Naive B cell (primary cell): ENCODE measurements around the gene ABCG2. TPM values are rescaled to one million over a fixed set of nuclear protein-coding genes. Genes with fewer than 3 reads are reported as not detected.

Experiments used
- ATAC-seq, 2 donors: fragments of 150-1000 bp; cut with Tn5 transposase; 2 replicates each; pipeline ENCODE4 v1.10.0; 2021; ENCODE audit warnings: low read depth in 2 of 2, mild to moderate bottlenecking in 2 of 2, moderate library complexity in 2 of 2
- DNase-seq: peaks from one replicate; pipeline ENCODE4 v3.0.0; 2022
- H3K27ac Mint-ChIP-seq, 6 donors: one replicate each; pipeline ENCODE4 v1.8.0; 2020 to 2022; ENCODE audit warnings: mild to moderate bottlenecking in 6 of 6, mixed read lengths in 6 of 6, moderate library complexity in 5 of 6, inconsistent platforms in 2 of 6
- H3K27me3 Mint-ChIP-seq, 3 donors: one replicate each; pipeline ENCODE4 v1.8.0; 2021 to 2022; ENCODE audit warnings: mixed read lengths in 3 of 3, mild to moderate bottlenecking in 1 of 3
- H3K36me3 Mint-ChIP-seq, 2 donors: one replicate each; pipeline ENCODE4 v1.8.0; 2020 to 2022; ENCODE audit warnings: mixed read lengths in 2 of 2, inconsistent platforms in 1 of 2, mild to moderate bottlenecking in 1 of 2
- H3K4me1 Mint-ChIP-seq, 3 donors: one replicate each; pipeline ENCODE4 v1.8.0; 2020 to 2022; ENCODE audit warnings: mixed read lengths in 3 of 3, inconsistent platforms in 1 of 3, mild to moderate bottlenecking in 1 of 3, moderate library complexity in 1 of 3
- H3K4me3 Mint-ChIP-seq, 8 donors: one replicate each; pipeline ENCODE4 v1.8.0; 2020 to 2022; ENCODE audit warnings: mild to moderate bottlenecking in 8 of 8, mixed read lengths in 8 of 8, moderate library complexity in 8 of 8, inconsistent platforms in 2 of 8
- H3K9me3 Mint-ChIP-seq, 7 donors: one replicate each; pipeline ENCODE4 v1.8.0; 2020 to 2022; ENCODE audit warnings: mixed read lengths in 7 of 7, mild to moderate bottlenecking in 5 of 7, inconsistent platforms in 2 of 7, moderate library complexity in 1 of 7
- polyA plus RNA-seq, 6 donors: library from polyadenylated mRNA; unstranded; fragments of 300-500 nt; fragmentation: Illumina TruSeq; gene quantifications; one replicate each; pipeline ENCODE4 v1.2.3, GENCODE V29; 2021; ENCODE audit warnings: low read depth in 6 of 6

ABCG2 gene
- polyA plus RNA-seq, 6 donors from 2014 or later: 0.20 to 1.1 (median 0.49) TPM; not detected in 1

DNA sequence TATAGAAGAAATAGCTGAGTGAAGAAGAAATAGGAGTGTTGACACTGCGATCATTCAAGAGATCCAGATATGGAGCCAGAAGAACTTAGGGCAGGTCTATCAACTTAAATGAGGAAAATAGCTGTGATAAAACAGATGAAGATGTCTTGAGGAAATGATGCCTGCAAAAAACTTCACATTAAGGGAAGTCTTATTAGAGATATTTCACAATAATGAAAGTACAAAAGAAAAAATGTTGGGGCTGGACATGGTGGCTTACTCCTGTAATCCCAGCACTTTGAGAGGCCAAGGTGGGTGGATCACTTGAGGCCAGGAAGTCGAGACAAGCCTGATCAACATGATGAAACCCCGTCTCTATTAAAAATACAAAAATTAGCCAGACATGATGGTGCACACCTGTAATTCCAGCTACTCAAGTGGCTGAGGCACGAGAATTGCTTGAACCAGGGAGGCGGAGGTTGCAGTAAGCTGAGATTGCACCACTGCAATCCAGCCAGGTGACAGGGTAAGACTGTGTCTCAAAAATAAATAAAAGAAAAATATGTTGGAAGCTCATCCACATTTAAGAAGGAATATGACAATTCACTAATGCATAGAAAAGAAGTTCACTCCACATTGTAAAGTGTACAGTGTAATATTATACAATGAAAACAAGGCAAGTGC lies 94.7 kb downstream of the ABCG2 start:
- no peak overlapping the region for H3K4me3 Mint-ChIP-seq
- H3K27ac Mint-ChIP-seq: peak overlapping the region in 2 of 6 donors; percentile 1 to 24
- peaks cover 0 to 12% (median 5%) of the 10 kb centered on the region in 7 donors for H3K9me3 Mint-ChIP-seq
- DNase-seq (no peak), ATAC-seq (no peak)
- no peaks in the 10 kb centered on the region for H3K27me3 Mint-ChIP-seq
- no peaks in the 10 kb centered on the region for H3K4me1 Mint-ChIP-seq
- peaks cover 6 to 10% of the 10 kb centered on the region in 2 donors for H3K36me3 Mint-ChIP-seq

DNA sequence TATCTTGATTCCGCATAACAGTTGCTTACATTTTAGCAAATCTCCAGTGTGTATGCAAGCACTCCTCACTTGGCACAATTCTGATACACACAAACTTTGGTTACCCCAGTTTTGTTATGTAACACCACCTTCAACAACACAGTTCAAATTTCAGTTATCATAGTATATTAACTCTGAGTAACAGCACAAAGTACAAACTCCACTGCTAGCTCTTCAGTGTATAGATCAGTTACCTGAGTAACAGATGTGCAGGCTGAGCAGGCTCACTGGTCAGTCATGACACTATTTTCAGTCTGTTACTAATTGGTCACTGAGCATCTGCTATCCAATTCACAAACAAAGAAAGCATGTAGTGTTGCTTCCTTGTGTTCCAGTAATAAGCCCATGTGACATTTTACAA lies 95.6 kb downstream of the ABCG2 start:
- no peak for DNase-seq
- Mint-ChIP-seq H3K27ac (peak overlapping the region in 2 of 6 donors; percentile 1 to 24), H3K4me3 (no peak overlapping the region), H3K36me3 (peaks cover 4 to 6% of the 10 kb centered on the region in 2 donors), H3K9me3 (peaks cover 0 to 6% (median 2%) of the 10 kb centered on the region in 7 donors), H3K4me1 (no peaks in the 10 kb centered on the region), H3K27me3 (no peaks in the 10 kb centered on the region)
- ATAC-seq: no peak

DNA sequence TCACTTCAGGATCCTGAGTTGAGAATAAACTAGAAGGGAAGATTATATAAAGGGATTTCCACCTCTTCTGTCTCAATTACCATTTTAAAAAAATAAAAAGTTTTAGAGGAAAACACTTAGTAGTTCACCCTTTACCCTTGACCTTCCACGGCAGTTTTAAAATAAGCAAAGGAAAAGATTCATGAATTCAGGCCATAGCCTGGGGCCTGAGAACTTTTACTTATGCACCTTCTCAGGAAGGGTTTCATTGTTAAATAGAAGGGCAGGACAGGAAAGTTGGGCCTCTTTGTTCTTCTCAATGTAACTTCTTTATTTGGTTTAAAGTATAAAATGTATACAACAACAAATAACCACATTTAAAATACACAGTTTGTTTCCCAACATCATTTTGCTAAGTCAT lies 96.1 kb downstream of the ABCG2 start:
- ATAC-seq (no peak), DNase-seq (no peak)
- Mint-ChIP-seq H3K27me3 (no peaks in the 10 kb centered on the region), H3K36me3 (peaks cover 0 to under 1% of the 10 kb centered on the region in 2 donors), H3K9me3 (peaks cover 0 to under 1% (median 0%) of the 10 kb centered on the region in 7 donors), H3K4me3 (no peak overlapping the region), H3K27ac (no peak overlapping the region), H3K4me1 (no peaks in the 10 kb centered on the region)

DNA sequence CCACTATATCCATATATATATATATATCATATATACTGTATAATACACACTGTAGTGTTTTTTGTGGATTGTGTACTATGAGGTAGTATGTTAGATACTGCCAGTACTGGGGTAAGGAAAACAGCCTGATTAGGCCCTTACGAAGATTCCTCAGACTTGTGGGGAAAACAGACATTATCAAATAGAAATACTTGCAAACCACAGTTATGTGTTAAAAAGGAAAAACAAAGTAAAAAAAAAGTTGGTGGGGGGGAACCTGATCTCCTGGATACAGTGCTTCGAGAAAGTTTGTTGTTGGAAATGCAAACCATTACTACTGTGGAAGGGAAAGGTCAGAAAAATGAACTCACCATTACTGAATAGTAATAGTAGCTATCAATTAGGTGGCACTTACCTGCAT lies 98.0 kb downstream of the ABCG2 start:
- Mint-ChIP-seq H3K4me3 (no peak overlapping the region), H3K27me3 (no peaks in the 10 kb centered on the region), H3K4me1 (no peaks in the 10 kb centered on the region), H3K36me3 (peaks cover 0 to 5% of the 10 kb centered on the region in 2 donors), H3K9me3 (no peaks in the 10 kb centered on the region), H3K27ac (no peak overlapping the region)
- DNase-seq (no peak), ATAC-seq (no peak)

DNA sequence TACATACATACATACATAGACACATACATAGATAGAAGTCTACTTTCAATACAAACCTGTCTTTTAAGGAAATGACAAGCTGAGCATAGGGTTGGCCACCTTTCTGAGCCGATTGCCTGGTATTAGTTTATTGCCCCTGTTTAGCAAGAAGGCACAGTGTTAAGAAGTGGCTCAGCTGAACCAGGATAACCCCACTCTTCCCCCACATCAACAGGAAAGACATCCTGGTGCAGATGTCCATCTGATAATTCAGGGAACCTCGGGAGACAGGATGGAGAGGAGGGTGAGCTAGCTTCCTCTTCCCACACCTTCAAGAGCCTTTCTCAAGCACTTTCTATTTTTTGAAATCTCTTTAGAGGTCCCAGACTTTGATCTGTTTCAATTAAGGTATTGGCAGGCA lies 98.7 kb downstream of the ABCG2 start:
- H3K27me3 Mint-ChIP-seq: no peaks in the 10 kb centered on the region
- DNase-seq (no peak), ATAC-seq (no peak)
- no peak overlapping the region for H3K27ac Mint-ChIP-seq
- H3K36me3 Mint-ChIP-seq: peaks cover 0 to 5% of the 10 kb centered on the region in 2 donors
- no peaks in the 10 kb centered on the region for H3K9me3 Mint-ChIP-seq
- no peak overlapping the region for H3K4me3 Mint-ChIP-seq
- no peaks in the 10 kb centered on the region for H3K4me1 Mint-ChIP-seq

DNA sequence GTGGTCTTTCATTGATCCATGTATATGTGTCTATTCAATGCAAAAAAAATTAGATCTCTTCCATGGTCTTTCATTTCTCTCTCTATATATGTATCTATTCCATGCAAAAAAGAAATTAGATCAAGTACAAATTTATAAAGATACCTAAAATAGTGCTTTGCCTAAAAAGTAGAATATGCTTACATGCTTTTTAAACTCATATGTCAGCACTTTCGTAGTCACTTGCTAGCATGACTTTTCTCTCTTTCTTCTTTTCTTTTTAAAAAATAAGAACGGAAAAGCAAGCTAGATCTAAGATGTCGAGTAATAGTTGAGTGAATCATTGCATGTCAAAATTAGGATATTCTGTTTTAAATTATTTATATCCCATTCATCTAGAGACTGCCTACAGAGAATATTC lies 100.1 kb downstream of the ABCG2 start:
- H3K9me3 Mint-ChIP-seq: no peaks in the 10 kb centered on the region
- H3K4me3 Mint-ChIP-seq: no peak overlapping the region
- no peak overlapping the region for H3K27ac Mint-ChIP-seq
- no peaks in the 10 kb centered on the region for H3K27me3 Mint-ChIP-seq
- DNase-seq (no peak), ATAC-seq (no peak)
- H3K36me3 Mint-ChIP-seq: peaks cover 0 to 5% of the 10 kb centered on the region in 2 donors
- no peaks in the 10 kb centered on the region for H3K4me1 Mint-ChIP-seq

DNA sequence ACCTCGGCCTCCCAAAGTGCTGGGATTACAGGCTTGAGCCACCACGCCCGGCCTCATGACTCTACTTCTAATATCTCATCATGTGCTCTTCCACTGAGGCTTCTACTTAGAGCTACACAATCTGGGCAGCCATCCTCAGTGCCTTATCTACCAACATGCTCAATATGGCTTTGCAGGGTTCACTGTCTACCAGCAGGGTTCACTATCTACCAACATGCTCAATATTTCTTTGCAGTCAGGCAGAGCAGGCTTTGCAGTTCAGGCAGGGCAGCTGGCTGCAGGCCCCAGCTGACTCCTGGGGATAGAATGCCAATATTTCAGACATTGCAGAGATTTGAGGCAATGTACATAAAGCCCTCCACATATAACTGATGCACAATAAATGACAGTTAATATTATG lies 103.5 kb downstream of the ABCG2 start:
- no peak overlapping the region for H3K4me3 Mint-ChIP-seq
- H3K36me3 Mint-ChIP-seq: peaks cover 0 to 5% of the 10 kb centered on the region in 2 donors
- no peaks in the 10 kb centered on the region for H3K9me3 Mint-ChIP-seq
- DNase-seq (no peak), ATAC-seq (no peak)
- no peaks in the 10 kb centered on the region for H3K27me3 Mint-ChIP-seq
- no peaks in the 10 kb centered on the region for H3K4me1 Mint-ChIP-seq
- H3K27ac Mint-ChIP-seq: no peak overlapping the region

DNA sequence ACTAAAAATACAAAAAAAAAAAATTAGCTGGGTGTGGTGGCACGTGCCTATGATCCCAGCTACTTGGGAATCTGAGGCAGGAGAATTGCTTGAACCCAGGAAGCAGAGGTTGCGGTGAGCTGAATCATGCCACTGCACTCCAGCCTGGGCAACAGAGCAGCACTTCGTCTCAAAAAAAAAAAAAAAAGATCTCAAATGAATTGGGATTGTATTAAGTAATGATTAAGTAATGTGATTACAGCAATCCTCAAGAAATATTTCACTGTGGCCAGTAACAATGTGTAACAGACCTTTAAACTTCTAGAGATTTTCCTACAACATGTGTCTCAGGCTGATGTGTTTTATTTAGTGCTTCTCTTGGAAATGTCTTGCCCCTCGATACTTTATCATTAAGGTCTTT lies 104.2 kb downstream of the ABCG2 start:
- no peaks in the 10 kb centered on the region for H3K27me3 Mint-ChIP-seq
- ATAC-seq: no peak
- peaks cover 0 to 5% of the 10 kb centered on the region in 2 donors for H3K36me3 Mint-ChIP-seq

DNA sequence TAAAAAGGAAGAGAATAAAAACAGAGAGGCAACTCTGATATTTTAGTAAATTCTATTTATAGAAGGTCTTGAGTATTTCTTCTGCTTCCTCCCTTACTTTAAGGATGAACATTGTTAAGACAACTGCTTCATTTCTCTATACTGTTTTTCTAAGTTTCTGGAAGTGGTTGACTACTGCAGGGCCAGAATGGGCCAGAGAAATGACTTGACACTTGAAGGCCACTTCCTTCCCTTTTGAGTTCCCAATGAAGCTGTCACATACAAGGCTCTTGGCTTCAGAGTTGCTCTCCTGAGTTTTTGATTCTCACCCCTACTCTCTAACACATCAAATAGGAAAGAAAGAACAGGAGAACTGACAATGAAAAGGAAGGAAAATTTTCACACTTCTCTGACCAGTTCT lies 113.4 kb downstream of the ABCG2 start:
- no peaks in the 10 kb centered on the region for H3K27me3 Mint-ChIP-seq
- no peak overlapping the region for H3K4me3 Mint-ChIP-seq
- no peaks in the 10 kb centered on the region for H3K4me1 Mint-ChIP-seq

More for the DNA sequence above, 104.2 kb downstream of the ABCG2 start:
- Mint-ChIP-seq H3K27ac (no peak overlapping the region), H3K4me1 (no peaks in the 10 kb centered on the region), H3K4me3 (no peak overlapping the region), H3K9me3 (no peaks in the 10 kb centered on the region)
- no peak for DNase-seq

DNA sequence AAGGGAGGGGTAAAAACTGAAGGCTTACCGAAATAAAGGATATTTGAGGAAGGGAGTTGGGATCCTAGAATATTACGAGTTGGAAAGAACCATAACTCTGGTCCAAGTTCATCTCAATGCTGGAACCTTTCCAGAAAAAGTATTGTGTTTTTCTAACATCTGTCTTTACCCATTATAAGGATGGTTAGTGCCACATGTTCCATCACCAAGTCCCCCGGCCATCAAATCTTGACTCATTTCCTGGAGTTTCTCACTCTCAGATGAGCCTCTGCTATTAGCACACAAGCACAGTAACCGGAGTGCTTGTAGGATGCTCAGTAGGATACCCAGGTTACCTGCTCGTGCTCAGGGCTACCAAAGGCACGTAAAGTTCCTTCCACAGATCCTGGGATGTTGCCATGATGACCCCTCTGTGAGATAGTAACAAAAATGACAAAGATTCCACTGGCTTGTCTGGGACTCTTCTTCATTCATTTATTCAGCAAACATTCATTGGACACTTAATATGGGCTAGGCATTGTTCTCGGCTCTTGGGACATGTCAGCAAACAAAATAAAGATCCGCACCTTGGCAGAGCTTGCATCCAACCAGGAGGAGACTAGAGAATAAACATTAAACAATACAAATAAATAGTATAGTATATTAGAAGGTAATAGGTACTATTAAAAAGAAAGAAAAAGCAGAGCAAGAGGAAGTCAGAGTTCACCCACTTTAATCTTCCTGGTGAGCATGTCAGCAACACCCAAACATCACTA lies 114.7 kb downstream of the ABCG2 start:
- H3K4me1 Mint-ChIP-seq: no peaks in the 10 kb centered on the region
- DNase-seq (no peak), ATAC-seq (no peak)
- no peaks in the 10 kb centered on the region for H3K27me3 Mint-ChIP-seq
- no peak overlapping the region for H3K27ac Mint-ChIP-seq
- peaks cover 0 to 7% of the 10 kb centered on the region in 2 donors for H3K36me3 Mint-ChIP-seq
- no peak overlapping the region for H3K4me3 Mint-ChIP-seq
- H3K9me3 Mint-ChIP-seq: no peaks in the 10 kb centered on the region

More for the DNA sequence above, 113.4 kb downstream of the ABCG2 start:
- H3K36me3 Mint-ChIP-seq: peaks cover 0 to 7% of the 10 kb centered on the region in 2 donors
- H3K9me3 Mint-ChIP-seq: no peaks in the 10 kb centered on the region
- ATAC-seq (no peak), DNase-seq (no peak)
- no peak overlapping the region for H3K27ac Mint-ChIP-seq

DNA sequence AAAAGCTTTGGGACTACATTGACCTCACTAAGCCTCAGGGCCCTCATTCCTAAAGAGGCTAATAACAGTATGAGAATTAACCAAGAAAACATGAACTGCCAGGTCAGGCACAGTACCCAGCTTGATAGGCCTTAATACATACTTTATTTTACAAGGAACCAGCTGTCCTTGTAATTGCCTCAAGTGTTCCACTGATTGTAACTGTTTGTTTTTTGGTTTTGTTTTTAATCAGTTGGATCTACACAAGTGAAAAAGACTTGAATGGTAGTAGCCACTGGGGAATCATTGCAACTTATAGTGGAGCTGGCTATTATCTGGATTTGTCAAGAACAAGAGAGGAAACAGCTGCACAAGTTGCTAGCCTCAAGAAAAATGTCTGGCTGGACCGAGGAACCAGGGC lies 115.4 kb downstream of the ABCG2 start:
- no peak overlapping the region for H3K27ac Mint-ChIP-seq
- H3K27me3 Mint-ChIP-seq: no peaks in the 10 kb centered on the region
- ATAC-seq: no peak
- no peaks in the 10 kb centered on the region for H3K4me1 Mint-ChIP-seq
- DNase-seq: no peak
- H3K4me3 Mint-ChIP-seq: no peak overlapping the region
- H3K9me3 Mint-ChIP-seq: no peaks in the 10 kb centered on the region
- peaks cover 0 to 7% of the 10 kb centered on the region in 2 donors for H3K36me3 Mint-ChIP-seq

DNA sequence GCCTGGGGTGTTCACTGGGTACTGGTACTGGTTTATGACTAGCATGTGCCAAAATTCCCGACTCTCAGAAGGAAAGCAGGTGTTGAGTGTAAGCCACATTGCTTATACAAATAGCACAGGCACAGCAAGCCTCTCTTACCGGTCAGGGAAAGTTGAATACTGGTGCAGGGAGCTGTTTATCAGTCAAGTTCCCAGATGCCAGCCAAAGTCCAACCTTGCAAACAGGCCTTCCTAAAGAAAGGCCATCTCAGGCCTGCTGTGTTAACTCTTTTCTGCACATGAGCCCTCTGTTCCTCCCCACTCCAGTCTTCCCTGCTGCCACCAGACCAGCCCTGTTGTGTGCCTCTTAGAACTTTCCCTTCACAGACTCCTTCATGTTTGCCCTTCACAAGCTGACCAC lies 116.8 kb downstream of the ABCG2 start:
- Mint-ChIP-seq H3K4me1 (no peaks in the 10 kb centered on the region), H3K27me3 (no peaks in the 10 kb centered on the region), H3K36me3 (peaks cover 0 to 3% of the 10 kb centered on the region in 2 donors), H3K27ac (no peak overlapping the region), H3K4me3 (no peak overlapping the region), H3K9me3 (no peaks in the 10 kb centered on the region)
- ATAC-seq: no peak
- DNase-seq: no peak

DNA sequence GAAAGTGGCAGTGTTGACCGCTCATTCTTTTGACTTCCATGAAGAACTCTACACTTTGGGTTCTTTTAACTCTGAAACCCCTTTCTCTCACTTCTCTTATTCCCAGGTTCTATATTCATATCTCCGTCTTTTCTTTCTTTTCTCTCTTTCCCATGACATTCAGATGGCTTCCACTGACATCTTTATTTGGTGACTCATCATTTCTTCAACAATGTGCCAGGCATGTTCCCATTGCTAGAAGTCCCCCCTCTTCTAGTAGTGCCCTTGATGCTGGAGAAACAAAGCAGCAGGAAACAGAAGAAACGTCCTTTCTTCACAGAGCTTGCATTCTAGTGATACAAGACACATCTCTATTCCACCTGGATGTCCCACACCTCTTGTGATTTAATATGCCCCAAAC lies 117.7 kb downstream of the ABCG2 start:
- Mint-ChIP-seq H3K27ac (no peak overlapping the region), H3K4me3 (no peak overlapping the region), H3K9me3 (no peaks in the 10 kb centered on the region), H3K36me3 (no peaks in the 10 kb centered on the region), H3K27me3 (no peaks in the 10 kb centered on the region), H3K4me1 (no peaks in the 10 kb centered on the region)
- ATAC-seq: no peak
- no peak for DNase-seq
